Measurements from ENCODE around the gene ZNF473.
"Not testable (repeated sequence)": the region's sequence is repeated elsewhere in the genome, so short reads cannot be mapped to it uniquely, and the experiment has no call there.

ZNF473 gene

GRCh38 chr19:50097884-50098283 is 72.1 kb downstream of the ZNF473 start:
- DNase-seq (ENCODE audit: low read depth in 1 of 2, low spot score in 1 of 2): not testable (repeated sequence)

GRCh38 chr19:50098892-50099291 is 73.1 kb downstream of the ZNF473 start:
- peak in 1 of 2 donors; percentile 12 for DNase-seq (ENCODE audit: low read depth in 1 of 2, low spot score in 1 of 2)

GRCh38 chr19:50099696-50100095 is 73.9 kb downstream of the ZNF473 start:
- DNase-seq (ENCODE audit: low read depth in 1 of 2, low spot score in 1 of 2): not testable (repeated sequence)

GRCh38 chr19:50100946-50101345 is 75.1 kb downstream of the ZNF473 start:
- DNase-seq (ENCODE audit: low read depth in 1 of 2, low spot score in 1 of 2): not testable (repeated sequence)

All from stimulated activated CD4-positive, alpha-beta T cell treated with anti-CD3 and anti-CD28 coated beads, Interleukin-15, amount 100 ng/mL, for 1 hour (primary cell).